SK-N-SH treated with all-trans-retinoic acid at 6 μM for 48 hours (cell line): ENCODE measurements around the gene RBM17.

Experiments
- ARNTL ChIP-seq: fragments of 450-650 bp; formaldehyde crosslinking; IDR thresholded peaks from 2 replicates; pipeline ENCODE4 v1.5.0; 2020; ENCODE audit warnings: low read depth, mild to moderate bottlenecking, moderate library complexity, borderline replicate concordance
- ESRRG ChIP-seq: fragments of 250-450 bp; sonication (Bioruptor Pico); IDR thresholded peaks from 2 replicates; pipeline ENCODE4 v1.6.1; 2021; ENCODE audit warnings: mild to moderate bottlenecking
- PPARA ChIP-seq: fragments of 250-450 bp; sonication (Bioruptor Pico); IDR thresholded peaks from 2 replicates; pipeline ENCODE4 v1.5.0; 2020; ENCODE audit warnings: mild to moderate bottlenecking, borderline replicate concordance
- RARB ChIP-seq: fragments of 250-450 bp; sonication (Bioruptor Pico); IDR thresholded peaks from 2 replicates; pipeline ENCODE4 v1.8.0; 2021; ENCODE audit warnings: mild to moderate bottlenecking, moderate library complexity
- TCF4 ChIP-seq: fragments of 250-450 bp; sonication (Bioruptor Pico); IDR thresholded peaks from 2 replicates; pipeline ENCODE4 v1.8.0; 2021; ENCODE audit warnings: mild to moderate bottlenecking, moderate library complexity, borderline replicate concordance
- ZFP3 ChIP-seq: fragments of 250-450 bp; sonication (Bioruptor Pico); IDR thresholded peaks from 2 replicates; pipeline ENCODE4 v1.5.0; 2020; ENCODE audit warnings: mild to moderate bottlenecking, moderate library complexity
- ZFP30 ChIP-seq: fragments of 450-650 bp; formaldehyde crosslinking; IDR thresholded peaks from 2 replicates; pipeline ENCODE4 v1.5.0; 2022; ENCODE audit warnings: mild to moderate bottlenecking, moderate library complexity
- ZNF8 ChIP-seq: fragments of 450-650 bp; formaldehyde crosslinking; IDR thresholded peaks from 2 replicates; pipeline ENCODE4 v1.5.0; 2020; ENCODE audit warnings: mild to moderate bottlenecking, moderate library complexity
- TF ChIP-seq, protein P1 (sequence below): fragments of 250-450 bp; sonication (Bioruptor Pico); IDR thresholded peaks from 2 replicates; pipeline ENCODE4 v1.5.0; 2020; ENCODE audit warnings: mild to moderate bottlenecking, moderate library complexity
- TF ChIP-seq, protein P2 (sequence below): fragments of 250-450 bp; sonication (Bioruptor Pico); IDR thresholded peaks from 2 replicates; pipeline ENCODE4 v1.5.1; 2020; ENCODE audit warnings: low read depth, mild to moderate bottlenecking, moderate library complexity
- TF ChIP-seq, protein P3 (sequence below): fragments of 250-450 bp; sonication (Bioruptor Pico); IDR thresholded peaks from 2 replicates; pipeline ENCODE4 v1.5.1; 2021; ENCODE audit warnings: mild to moderate bottlenecking, moderate library complexity

DNA sequence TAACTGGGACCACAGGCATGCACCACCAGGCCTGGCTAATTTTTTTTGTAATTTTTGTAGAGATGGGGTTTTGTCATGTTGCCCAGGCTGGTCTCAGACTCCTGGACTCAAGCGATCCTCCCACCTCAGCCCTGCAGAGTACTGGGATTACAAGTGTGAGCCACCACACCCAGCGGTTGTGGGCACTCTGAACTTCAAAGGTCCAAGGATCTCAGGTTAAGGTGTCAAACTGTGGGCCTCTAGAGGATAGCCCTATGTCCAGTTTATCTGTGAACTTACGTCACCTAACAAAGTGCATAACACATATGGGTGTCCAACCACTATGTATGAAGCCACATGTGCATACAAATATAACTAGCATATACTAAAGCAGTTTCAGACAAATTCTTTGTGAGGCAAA is 23.4 kb upstream of the RBM17 start:
- no peak for TF ChIP-seq ZFP3
- no peak for TF ChIP-seq ESRRG (CRISPR knock-in tag)
- TF ChIP-seq PPARA (CRISPR knock-in tag): no peak
- TF ChIP-seq, protein P1, sequence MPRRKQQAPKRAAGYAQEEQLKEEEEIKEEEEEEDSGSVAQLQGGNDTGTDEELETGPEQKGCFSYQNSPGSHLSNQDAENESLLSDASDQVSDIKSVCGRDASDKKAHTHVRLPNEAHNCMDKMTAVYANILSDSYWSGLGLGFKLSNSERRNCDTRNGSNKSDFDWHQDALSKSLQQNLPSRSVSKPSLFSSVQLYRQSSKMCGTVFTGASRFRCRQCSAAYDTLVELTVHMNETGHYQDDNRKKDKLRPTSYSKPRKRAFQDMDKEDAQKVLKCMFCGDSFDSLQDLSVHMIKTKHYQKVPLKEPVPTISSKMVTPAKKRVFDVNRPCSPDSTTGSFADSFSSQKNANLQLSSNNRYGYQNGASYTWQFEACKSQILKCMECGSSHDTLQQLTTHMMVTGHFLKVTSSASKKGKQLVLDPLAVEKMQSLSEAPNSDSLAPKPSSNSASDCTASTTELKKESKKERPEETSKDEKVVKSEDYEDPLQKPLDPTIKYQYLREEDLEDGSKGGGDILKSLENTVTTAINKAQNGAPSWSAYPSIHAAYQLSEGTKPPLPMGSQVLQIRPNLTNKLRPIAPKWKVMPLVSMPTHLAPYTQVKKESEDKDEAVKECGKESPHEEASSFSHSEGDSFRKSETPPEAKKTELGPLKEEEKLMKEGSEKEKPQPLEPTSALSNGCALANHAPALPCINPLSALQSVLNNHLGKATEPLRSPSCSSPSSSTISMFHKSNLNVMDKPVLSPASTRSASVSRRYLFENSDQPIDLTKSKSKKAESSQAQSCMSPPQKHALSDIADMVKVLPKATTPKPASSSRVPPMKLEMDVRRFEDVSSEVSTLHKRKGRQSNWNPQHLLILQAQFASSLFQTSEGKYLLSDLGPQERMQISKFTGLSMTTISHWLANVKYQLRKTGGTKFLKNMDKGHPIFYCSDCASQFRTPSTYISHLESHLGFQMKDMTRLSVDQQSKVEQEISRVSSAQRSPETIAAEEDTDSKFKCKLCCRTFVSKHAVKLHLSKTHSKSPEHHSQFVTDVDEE (CRISPR knock-in tag): no peak
- TF ChIP-seq ARNTL: no peak
- no peak for TF ChIP-seq TCF4 (CRISPR knock-in tag)
- TF ChIP-seq, protein P2, sequence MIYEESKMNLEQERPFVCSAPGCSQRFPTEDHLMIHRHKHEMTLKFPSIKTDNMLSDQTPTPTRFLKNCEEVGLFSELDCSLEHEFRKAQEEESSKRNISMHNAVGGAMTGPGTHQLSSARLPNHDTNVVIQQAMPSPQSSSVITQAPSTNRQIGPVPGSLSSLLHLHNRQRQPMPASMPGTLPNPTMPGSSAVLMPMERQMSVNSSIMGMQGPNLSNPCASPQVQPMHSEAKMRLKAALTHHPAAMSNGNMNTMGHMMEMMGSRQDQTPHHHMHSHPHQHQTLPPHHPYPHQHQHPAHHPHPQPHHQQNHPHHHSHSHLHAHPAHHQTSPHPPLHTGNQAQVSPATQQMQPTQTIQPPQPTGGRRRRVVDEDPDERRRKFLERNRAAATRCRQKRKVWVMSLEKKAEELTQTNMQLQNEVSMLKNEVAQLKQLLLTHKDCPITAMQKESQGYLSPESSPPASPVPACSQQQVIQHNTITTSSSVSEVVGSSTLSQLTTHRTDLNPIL (CRISPR knock-in tag): no peak
- no peak for TF ChIP-seq RARB
- TF ChIP-seq ZNF8 (CRISPR knock-in tag): no peak
- TF ChIP-seq ZFP30 (CRISPR knock-in tag): no peak
- TF ChIP-seq, protein P3, sequence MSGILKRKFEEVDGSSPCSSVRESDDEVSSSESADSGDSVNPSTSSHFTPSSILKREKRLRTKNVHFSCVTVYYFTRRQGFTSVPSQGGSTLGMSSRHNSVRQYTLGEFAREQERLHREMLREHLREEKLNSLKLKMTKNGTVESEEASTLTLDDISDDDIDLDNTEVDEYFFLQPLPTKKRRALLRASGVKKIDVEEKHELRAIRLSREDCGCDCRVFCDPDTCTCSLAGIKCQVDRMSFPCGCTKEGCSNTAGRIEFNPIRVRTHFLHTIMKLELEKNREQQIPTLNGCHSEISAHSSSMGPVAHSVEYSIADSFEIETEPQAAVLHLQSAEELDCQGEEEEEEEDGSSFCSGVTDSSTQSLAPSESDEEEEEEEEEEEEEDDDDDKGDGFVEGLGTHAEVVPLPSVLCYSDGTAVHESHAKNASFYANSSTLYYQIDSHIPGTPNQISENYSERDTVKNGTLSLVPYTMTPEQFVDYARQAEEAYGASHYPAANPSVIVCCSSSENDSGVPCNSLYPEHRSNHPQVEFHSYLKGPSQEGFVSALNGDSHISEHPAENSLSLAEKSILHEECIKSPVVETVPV (CRISPR knock-in tag): no peak
